Mesenchymal stem cell (in vitro differentiated cells and primary cell): Measurements from ENCODE around the gene GRID2.

Experiments
- DNase-seq: peaks from one replicate; pipeline ENCODE4 v3.0.0-alpha.2; 2013
- H2AFZ ChIP-seq: one replicate; pipeline ENCODE4 v1.6.1; 2013; ENCODE audit warnings: low read depth, mild to moderate bottlenecking, control low read depth, inconsistent platforms, low read length, moderate library complexity
- H2AK5ac ChIP-seq: 2 replicates; pipeline ENCODE4 v1.6.1; 2013; ENCODE audit warnings: low read length, moderate library complexity, mild to moderate bottlenecking, inconsistent platforms; ENCODE audit not compliant: severe bottlenecking
- H2BK120ac ChIP-seq: one replicate; pipeline ENCODE4 v1.6.1; 2013; ENCODE audit warnings: low read depth, mild to moderate bottlenecking, inconsistent platforms, low read length, moderate library complexity
- H2BK12ac ChIP-seq, 2 experiments: one replicate each; pipeline ENCODE4 v1.6.1; 2013; ENCODE audit warnings: inconsistent platforms in 2 of 2, low read length in 2 of 2, mild to moderate bottlenecking in 2 of 2, moderate library complexity in 2 of 2, control low read depth in 1 of 2
- H2BK15ac ChIP-seq: one replicate; pipeline ENCODE4 v1.6.1; 2013; ENCODE audit warnings: mild to moderate bottlenecking, low read depth, inconsistent platforms; ENCODE audit not compliant: poor library complexity, severe bottlenecking
- H2BK5ac ChIP-seq: 2 replicates; pipeline ENCODE4 v1.6.1; 2013; ENCODE audit warnings: low read depth, mild to moderate bottlenecking, low read length, control low read depth, inconsistent platforms; ENCODE audit not compliant: poor library complexity, severe bottlenecking
- H3K14ac ChIP-seq, 2 experiments: one replicate each; pipeline ENCODE4 v1.6.1; 2013; ENCODE audit warnings: inconsistent platforms in 2 of 2, low read length in 2 of 2, control low read depth in 1 of 2, mild to moderate bottlenecking in 1 of 2, moderate library complexity in 1 of 2
- H3K18ac ChIP-seq, 2 experiments: one replicate each; pipeline ENCODE4 v1.6.1; 2013; ENCODE audit warnings: inconsistent platforms in 2 of 2, low read length in 2 of 2, control low read depth in 1 of 2, low read depth in 1 of 2, mild to moderate bottlenecking in 1 of 2
- H3K23ac ChIP-seq, 2 experiments: one replicate each; pipeline ENCODE4 v1.6.1; 2013; ENCODE audit warnings: inconsistent platforms in 2 of 2, low read length in 2 of 2, mild to moderate bottlenecking in 2 of 2, moderate library complexity in 2 of 2, control low read depth in 1 of 2
- H3K27ac ChIP-seq: 2 replicates; pipeline ENCODE4 v1.5.1; 2013; ENCODE audit warnings: mild to moderate bottlenecking, moderate library complexity, low read length, control low read depth, inconsistent platforms; ENCODE audit not compliant: poor library complexity, severe bottlenecking
- H3K27me3 ChIP-seq, 2 experiments: 2 replicates each; pipeline versions ENCODE4 v1.6.1 to v1.7.0; 2013; ENCODE audit warnings: low read length in 2 of 2, mild to moderate bottlenecking in 2 of 2, moderate library complexity in 2 of 2, control low read depth in 1 of 2, inconsistent platforms in 1 of 2; ENCODE audit not compliant: control insufficient read depth in 1 of 2, insufficient read depth in 1 of 2
- H3K36me3 ChIP-seq, 2 experiments: 2 replicates each; pipeline versions ENCODE4 v1.6.1 to v1.7.0; 2013; ENCODE audit warnings: low read length in 2 of 2, control low read depth in 1 of 2, inconsistent platforms in 1 of 2, low read depth in 1 of 2, mild to moderate bottlenecking in 1 of 2; ENCODE audit not compliant: insufficient read depth in 2 of 2, control insufficient read depth in 1 of 2
- H3K4ac ChIP-seq, 2 experiments: one replicate each; pipeline ENCODE4 v1.6.1; 2013; ENCODE audit warnings: inconsistent platforms in 2 of 2, low read length in 2 of 2, mild to moderate bottlenecking in 2 of 2, moderate library complexity in 2 of 2, control low read depth in 1 of 2, low read depth in 1 of 2
- H3K4me1 ChIP-seq: 2 replicates; pipeline ENCODE4 v1.6.1; 2013; ENCODE audit warnings: low read depth, low read length, control low read depth; ENCODE audit not compliant: control insufficient read depth, insufficient read depth
- H3K4me2 ChIP-seq: 2 replicates; pipeline ENCODE4 v1.6.1; 2013; ENCODE audit warnings: low read length, mild to moderate bottlenecking, inconsistent platforms; ENCODE audit not compliant: poor library complexity, severe bottlenecking
- H3K4me3 ChIP-seq, 2 experiments: 2 replicates each; pipeline versions ENCODE4 v1.5.1 to v1.7.0; 2013; ENCODE audit warnings: low read length in 2 of 2, mild to moderate bottlenecking in 2 of 2, control low read depth in 1 of 2, low read depth in 1 of 2; ENCODE audit not compliant: insufficient read depth in 1 of 2
- H3K79me1 ChIP-seq: replicated peaks from 2 replicates; pipeline ENCODE4 v1.6.1; 2013; ENCODE audit warnings: mild to moderate bottlenecking, control low read depth, low read length, inconsistent platforms; ENCODE audit not compliant: poor library complexity, severe bottlenecking
- H3K9ac ChIP-seq: 2 replicates; pipeline ENCODE4 v1.7.0; 2013; ENCODE audit warnings: mild to moderate bottlenecking, low read length, moderate library complexity
- H3K9me3 ChIP-seq: 2 replicates; pipeline ENCODE4 v1.7.0; 2013; ENCODE audit warnings: mild to moderate bottlenecking, low read length; ENCODE audit not compliant: control insufficient read depth
- H4K8ac ChIP-seq: one replicate; pipeline ENCODE4 v1.6.1; 2013; ENCODE audit warnings: inconsistent platforms, mild to moderate bottlenecking, low read length, moderate library complexity
- H4K91ac ChIP-seq: one replicate; pipeline ENCODE4 v1.6.1; 2013; ENCODE audit warnings: mild to moderate bottlenecking, low read length, inconsistent platforms
- WGBS: methylation state at CpG from one replicate; pipeline ENCODE4 v1.1.7; 2013; ENCODE audit warnings: mixed read lengths; 5-methylcytosine and 5-hydroxymethylcytosine counted together

Gene GRID2

GRCh38 chr4:93776386-93777080, 1472.8 kb downstream of the GRID2 start:
- H2AK5ac ChIP-seq: no peak overlapping the region

GRCh38 chr4:93777081-93777460, 1473.3 kb downstream of the GRID2 start:
- no peak overlapping the region for H2AFZ ChIP-seq
- H3K36me3 ChIP-seq: no peaks in the 10 kb centered on the region
- H3K18ac ChIP-seq: no peak overlapping the region
- no peak overlapping the region for H3K14ac ChIP-seq
- H3K4ac ChIP-seq: no peak overlapping the region
- no peaks in the 10 kb centered on the region for H3K79me1 ChIP-seq
- no peaks in the 10 kb centered on the region for H3K4me1 ChIP-seq
- no peak overlapping the region for H3K4me3 ChIP-seq
- H4K91ac ChIP-seq: no peak overlapping the region
- peaks cover 0 to 7% of the 10 kb centered on the region in 2 experiments for H3K27me3 ChIP-seq
- no peak overlapping the region for H2BK15ac ChIP-seq
- no CpG with 5 or more reads among the region's 1 CpG for WGBS
- H3K27ac ChIP-seq: no peak overlapping the region
- no peak overlapping the region for H3K4me2 ChIP-seq
- no peak overlapping the region for H4K8ac ChIP-seq
- H2BK120ac ChIP-seq: no peak overlapping the region
- H3K9me3 ChIP-seq: no peaks in the 10 kb centered on the region
- H2BK12ac ChIP-seq: no peak overlapping the region
- H3K23ac ChIP-seq: no peak overlapping the region
- no peak for DNase-seq
- H2AK5ac ChIP-seq: no peak overlapping the region
- H2BK5ac ChIP-seq: no peak overlapping the region
- no peak overlapping the region for H3K9ac ChIP-seq

More at GRCh38 chr4:93776386-93777080, 1472.8 kb downstream of the GRID2 start:
- Histone ChIP-seq H2BK5ac (no peak overlapping the region), H3K4ac (no peak overlapping the region), H2BK120ac (no peak overlapping the region), H4K8ac (no peak overlapping the region), H3K36me3 (no peaks in the 10 kb centered on the region), H2BK12ac (no peak overlapping the region), H3K4me3 (no peak overlapping the region), H2BK15ac (no peak overlapping the region), H3K27me3 (peaks cover 0 to 7% of the 10 kb centered on the region in 2 experiments), H2AFZ (no peak overlapping the region), H3K9ac (no peak overlapping the region), H3K9me3 (no peaks in the 10 kb centered on the region), H3K27ac (no peak overlapping the region), H3K4me2 (no peak overlapping the region), H3K4me1 (no peaks in the 10 kb centered on the region), H4K91ac (no peak overlapping the region), H3K23ac (no peak overlapping the region), H3K79me1 (no peaks in the 10 kb centered on the region), H3K18ac (no peak overlapping the region), H3K14ac (no peak overlapping the region)
- no peak for DNase-seq
- 72% methylated on average over 4 of the region's 4 CpGs for WGBS

GRCh38 chr4:93779228-93779627, 1475.5 kb downstream of the GRID2 start:
- H3K9me3 ChIP-seq: no peaks in the 10 kb centered on the region
- no peaks in the 10 kb centered on the region for H3K79me1 ChIP-seq
- no peak overlapping the region for H2BK12ac ChIP-seq
- no peaks in the 10 kb centered on the region for H3K36me3 ChIP-seq
- no peak overlapping the region for H3K4me3 ChIP-seq
- no peak overlapping the region for H2BK5ac ChIP-seq
- DNase-seq: no peak
- H2AK5ac ChIP-seq: no peak overlapping the region
- no peak overlapping the region for H3K18ac ChIP-seq
- no peak overlapping the region for H2BK120ac ChIP-seq
- H3K4me1 ChIP-seq: no peaks in the 10 kb centered on the region
- peaks cover 0 to 7% of the 10 kb centered on the region in 2 experiments for H3K27me3 ChIP-seq
- no peak overlapping the region for H4K91ac ChIP-seq
- H3K27ac ChIP-seq: no peak overlapping the region
- WGBS: 81% methylated on average over 1 of the region's 2 CpGs
- H4K8ac ChIP-seq: no peak overlapping the region
- no peak overlapping the region for H2BK15ac ChIP-seq
- H3K9ac ChIP-seq: no peak overlapping the region
- H2AFZ ChIP-seq: no peak overlapping the region
- no peak overlapping the region for H3K23ac ChIP-seq
- no peak overlapping the region for H3K4ac ChIP-seq
- H3K4me2 ChIP-seq: no peak overlapping the region
- H3K14ac ChIP-seq: no peak overlapping the region

- Histone ChIP-seq H2BK5ac (no peak overlapping the region), H3K79me1 (no peaks in the 10 kb centered on the region), H4K91ac (no peak overlapping the region), H3K4me3 (no peak overlapping the region), H2BK15ac (no peak overlapping the region), H2BK12ac (no peak overlapping the region), H3K9me3 (no peaks in the 10 kb centered on the region), H3K27me3 (peaks cover 0 to 7% of the 10 kb centered on the region in 2 experiments), H3K36me3 (no peaks in the 10 kb centered on the region), H2AFZ (no peak overlapping the region), H4K8ac (no peak overlapping the region), H3K4me1 (no peaks in the 10 kb centered on the region), H3K23ac (no peak overlapping the region), H3K14ac (no peak overlapping the region), H2AK5ac (no peak overlapping the region), H3K4ac (no peak overlapping the region), H3K4me2 (no peak overlapping the region), H2BK120ac (no peak overlapping the region), H3K9ac (no peak overlapping the region), H3K27ac (no peak overlapping the region), H3K18ac (no peak overlapping the region)
- DNase-seq: no peak
- 84% methylated on average over 5 of the region's 5 CpGs for WGBS
Measured at GRCh38 chr4:93780080-93780479, 1476.3 kb downstream of the GRID2 start.
